A673 (cell line): ENCODE data around the gene LRRC8B.
"Not testable (repeated sequence)": the region's sequence is repeated elsewhere in the genome, so short reads cannot be mapped to it uniquely, and the experiment has no call there.

Experiments used
- CTCF ChIP-seq: fragments of 300-800, 200-600 bp; sonication (generic); conservative IDR thresholded peaks from 2 replicates; pipeline ENCODE4 v1.5.1; 2017; ENCODE audit warnings: low read depth, mild to moderate bottlenecking, antibody characterized with exemption, low read length, moderate library complexity, mixed read lengths
- EZH2 ChIP-seq: fragments of 200-600 bp; sonication (generic); IDR thresholded peaks from 2 replicates; pipeline ENCODE4 v1.6.1; 2017; ENCODE audit warnings: borderline replicate concordance, low read depth, mild to moderate bottlenecking, mixed read lengths, antibody characterized with exemption, low read length; ENCODE audit not compliant: poor library complexity, severe bottlenecking

DNA sequence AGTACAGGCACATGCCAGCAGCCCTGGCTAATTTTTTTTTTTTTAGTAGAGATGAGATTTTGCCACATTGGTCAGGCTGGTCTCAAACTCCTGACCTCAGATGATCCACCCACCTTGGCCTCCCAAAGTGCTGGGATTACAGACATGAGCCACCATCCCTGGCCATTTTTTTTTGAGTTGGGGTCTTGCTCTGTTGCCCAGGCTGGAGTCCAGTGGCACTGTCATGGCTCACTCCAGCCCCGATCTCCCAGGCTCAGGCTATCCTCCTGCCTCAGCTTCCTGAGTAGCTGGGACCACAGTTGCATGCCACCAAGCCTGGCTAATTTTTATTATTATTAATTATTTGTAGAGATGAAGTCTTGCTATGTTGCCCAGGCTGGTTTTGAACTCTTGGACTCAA lies 19.0 kb downstream of the LRRC8B start:
- not testable (repeated sequence) for TF ChIP-seq CTCF, EZH2
